ENCODE data around the gene ACOX1.
"Not testable (repeated sequence)": the region's sequence is repeated elsewhere in the genome, so short reads cannot be mapped to it uniquely, and the experiment has no call there.

The ACOX1 gene

GRCh38 chr17:75970011-75970523, 8.9 kb downstream of the ACOX1 start:
- H3K9me2 ChIP-seq (replicated peaks; ENCODE audit: low read depth, low read length) = no peaks in the 10 kb centered on the region
- no peak overlapping the region for H3K4me2 ChIP-seq (ENCODE audit: low read depth, low read length, poor library complexity, severe bottlenecking)
- H3K27me3 ChIP-seq (ENCODE audit: insufficient read depth, low read length, poor library complexity, severe bottlenecking) = no peaks in the 10 kb centered on the region
- H2AFZ ChIP-seq (ENCODE audit: low read length) = no peak overlapping the region
- no peak overlapping the region for H3K4me3 ChIP-seq (ENCODE audit: low read length, poor library complexity, severe bottlenecking)
- no peak overlapping the region for H3K9ac ChIP-seq (ENCODE audit: low read depth, low read length, poor library complexity, severe bottlenecking)
- peaks cover 11% of the 10 kb centered on the region for H3K4me1 ChIP-seq (ENCODE audit: insufficient read depth, low read length, poor library complexity, severe bottlenecking)
- H3K9me3 ChIP-seq (ENCODE audit: insufficient read depth, low read depth, low read length) = no peaks in the 10 kb centered on the region
- TF ChIP-seq CTCF (conservative IDR thresholded peaks at IDR 0.05; ENCODE audit: low read length) (no peak), EZH2phosphoT487 (IDR thresholded peaks at IDR 0.05; ENCODE audit: borderline replicate concordance) (no peak)
- H3F3A ChIP-seq (ENCODE audit: low read depth) = no peaks in the 10 kb centered on the region; the same call in 1 of the 2 replicates
- H3K79me2 ChIP-seq (ENCODE audit: insufficient read depth, low read length) = peaks cover 7% of the 10 kb centered on the region; the same call in 1 of the 2 replicates
- H4K20me1 ChIP-seq (ENCODE audit: insufficient read depth, low read length, poor library complexity, severe bottlenecking) = no peaks in the 10 kb centered on the region
- H3K36me3 ChIP-seq (ENCODE audit: insufficient read depth, low read length) = no peaks in the 10 kb centered on the region

- peaks cover 11% of the 10 kb centered on the region; the same call in 1 of the 2 replicates for H3K79me2 ChIP-seq (ENCODE audit: insufficient read depth, low read length)
- H3K27me3 ChIP-seq (ENCODE audit: insufficient read depth, low read length, poor library complexity, severe bottlenecking); H3K4me3 ChIP-seq (ENCODE audit: low read length, poor library complexity, severe bottlenecking): not testable (repeated sequence)
These were observed 9.9 kb downstream of the ACOX1 start for GRCh38 chr17:75969044-75969443.

GRCh38 chr17:75965468-75965867, 13.5 kb downstream of the ACOX1 start:
- no peak for TF ChIP-seq CTCF (conservative IDR thresholded peaks at IDR 0.05; ENCODE audit: low read length)
- no peak for TF ChIP-seq EZH2phosphoT487 (IDR thresholded peaks at IDR 0.05; ENCODE audit: borderline replicate concordance)
- Histone ChIP-seq H3K4me1 (ENCODE audit: insufficient read depth, low read length, poor library complexity, severe bottlenecking) (peaks cover 3% of the 10 kb centered on the region), H3K4me3 (ENCODE audit: low read length, poor library complexity, severe bottlenecking) (no peak overlapping the region), H3K9ac (ENCODE audit: low read depth, low read length, poor library complexity, severe bottlenecking) (no peak overlapping the region), H3K9me3 (ENCODE audit: insufficient read depth, low read depth, low read length) (no peaks in the 10 kb centered on the region), H3K79me2 (ENCODE audit: insufficient read depth, low read length) (peaks cover 9% of the 10 kb centered on the region; the same call in 1 of the 2 replicates), H3K27me3 (ENCODE audit: insufficient read depth, low read length, poor library complexity, severe bottlenecking) (no peaks in the 10 kb centered on the region), H3K4me2 (ENCODE audit: low read depth, low read length, poor library complexity, severe bottlenecking) (no peak overlapping the region), H3K9me2 (replicated peaks; ENCODE audit: low read depth, low read length) (no peaks in the 10 kb centered on the region), H2AFZ (ENCODE audit: low read length) (no peak overlapping the region), H3K36me3 (ENCODE audit: insufficient read depth, low read length) (no peaks in the 10 kb centered on the region), H4K20me1 (ENCODE audit: insufficient read depth, low read length, poor library complexity, severe bottlenecking) (no peaks in the 10 kb centered on the region), H3F3A (ENCODE audit: low read depth) (no peaks in the 10 kb centered on the region)

More at GRCh38 chr17:75969044-75969443, 9.9 kb downstream of the ACOX1 start:
- not testable (repeated sequence) for H4K20me1 ChIP-seq (ENCODE audit: insufficient read depth, low read length, poor library complexity, severe bottlenecking); H2AFZ ChIP-seq (ENCODE audit: low read length); H3K36me3 ChIP-seq (ENCODE audit: insufficient read depth, low read length); H3K9me2 ChIP-seq (replicated peaks; ENCODE audit: low read depth, low read length); H3K9me3 ChIP-seq (ENCODE audit: insufficient read depth, low read depth, low read length); H3K4me2 ChIP-seq (ENCODE audit: low read depth, low read length, poor library complexity, severe bottlenecking); H3K9ac ChIP-seq (ENCODE audit: low read depth, low read length, poor library complexity, severe bottlenecking); H3K4me1 ChIP-seq (ENCODE audit: insufficient read depth, low read length, poor library complexity, severe bottlenecking); H3F3A ChIP-seq (ENCODE audit: low read depth)
